Neural cell (in vitro differentiated cells): ENCODE data around the gene GMDS. TPM values are rescaled to one million over a fixed set of nuclear protein-coding genes. Genes with fewer than 3 reads are reported as not detected.

Source experiments
- H2AFZ ChIP-seq: fragments of 200-600, 300-800 bp; sonication (generic), shearing (Covaris generic); 2 replicates; pipeline ENCODE4 v1.6.0; 2014; ENCODE audit warnings: low read depth, mild to moderate bottlenecking, antibody characterized with exemption, low read length, moderate library complexity
- H3F3A ChIP-seq: fragments of 200-600 bp; shearing (Covaris generic); 2 replicates; pipeline ENCODE4 v1.6.1; 2016; ENCODE audit warnings: mild to moderate bottlenecking, moderate library complexity, mixed read lengths, antibody characterized with exemption, low read length; ENCODE audit not compliant: insufficient read depth, poor library complexity, severe bottlenecking
- H3K27ac ChIP-seq: fragments of 200-600, 300-800 bp; sonication (generic), shearing (Covaris generic); 2 replicates; pipeline ENCODE4 v1.5.1; 2014; ENCODE audit warnings: mild to moderate bottlenecking, low read length, moderate library complexity
- H3K27me3 ChIP-seq: fragments of 300-800, 200-600 bp; sonication (generic), shearing (Covaris generic); 2 replicates; pipeline ENCODE4 v1.6.0; 2014; ENCODE audit warnings: mild to moderate bottlenecking, low read depth, low read length, moderate library complexity; ENCODE audit not compliant: insufficient read depth
- H3K36me3 ChIP-seq: fragments of 300-800, 200-600 bp; sonication (generic), shearing (Covaris generic); 2 replicates; pipeline ENCODE4 v1.5.1; 2014; ENCODE audit warnings: mild to moderate bottlenecking, antibody characterized with exemption, low read length, moderate library complexity; ENCODE audit not compliant: insufficient read depth
- H3K4me2 ChIP-seq: fragments of 300-800, 200-600 bp; sonication (generic), shearing (Covaris generic); 2 replicates; pipeline ENCODE4 v1.6.0; 2014; ENCODE audit warnings: mild to moderate bottlenecking, low read length
- H3K4me3 ChIP-seq: fragments of 300-800, 200-600 bp; sonication (generic), shearing (Covaris generic); 2 replicates; pipeline ENCODE4 v1.5.1; 2014; ENCODE audit warnings: mild to moderate bottlenecking, low read length, moderate library complexity
- H3K79me2 ChIP-seq: fragments of 200-600 bp; shearing (Covaris generic); replicated peaks from 2 replicates; pipeline ENCODE4 v1.6.0; 2014; ENCODE audit warnings: mild to moderate bottlenecking, low read length, moderate library complexity; ENCODE audit not compliant: insufficient read depth
- H3K9ac ChIP-seq: fragments of 300-800, 200-600 bp; sonication (generic), shearing (Covaris generic); 2 replicates; pipeline ENCODE4 v1.6.1; 2016; ENCODE audit warnings: mild to moderate bottlenecking, low read length, mixed read lengths
- H3K9me2 ChIP-seq: fragments of 200-600 bp; shearing (Covaris generic); 2 replicates; pipeline ENCODE4 v1.6.1; 2016; ENCODE audit warnings: mild to moderate bottlenecking, low read length, mixed read lengths; ENCODE audit not compliant: insufficient read depth
- H3K9me3 ChIP-seq: fragments of 200-600, 300-800 bp; sonication (generic), shearing (Covaris generic); 2 replicates; pipeline ENCODE4 v1.6.1; 2016; ENCODE audit warnings: mild to moderate bottlenecking, mixed run types, low read length, moderate library complexity, mixed read lengths
- H4K20me1 ChIP-seq: fragments of 200-600 bp; shearing (Covaris generic); 2 replicates; pipeline ENCODE4 v1.6.1; 2016; ENCODE audit warnings: mild to moderate bottlenecking, mixed run types; ENCODE audit not compliant: insufficient read depth
- CTCF ChIP-seq: fragments of 450-650 bp; IDR thresholded peaks from 2 replicates; pipeline ENCODE4 v1.5.1; 2014; ENCODE audit warnings: antibody characterized with exemption, mild to moderate bottlenecking, moderate library complexity; ENCODE audit not compliant: poor library complexity, severe bottlenecking
- EP300 ChIP-seq: fragments of 450-650 bp; conservative IDR thresholded peaks from 2 replicates; pipeline ENCODE4 v1.6.1; 2014; ENCODE audit warnings: antibody characterized with exemption, mild to moderate bottlenecking, moderate library complexity; ENCODE audit not compliant: poor library complexity, severe bottlenecking
- EZH2 ChIP-seq: fragments of 200-600, 300-800 bp; shearing (Covaris generic), sonication (generic); IDR thresholded peaks from 2 replicates; pipeline ENCODE4 v1.6.1; 2014; ENCODE audit warnings: antibody characterized with exemption, low read length, borderline replicate concordance, mild to moderate bottlenecking; ENCODE audit not compliant: insufficient read depth, poor library complexity, severe bottlenecking
- MXI1 ChIP-seq: fragments of 450-650 bp; conservative IDR thresholded peaks from 2 replicates; pipeline ENCODE4 v1.6.1; 2014; ENCODE audit warnings: antibody characterized with exemption, mild to moderate bottlenecking; ENCODE audit not compliant: poor library complexity, severe bottlenecking
- POLR2AphosphoS5 ChIP-seq: IDR thresholded peaks from 2 replicates; pipeline ENCODE4 v1.6.1; 2012
- RAD21 ChIP-seq: fragments of 450-650 bp; conservative IDR thresholded peaks from 2 replicates; pipeline ENCODE4 v1.6.1; 2014; ENCODE audit warnings: antibody characterized with exemption, mild to moderate bottlenecking, moderate library complexity
- SMC3 ChIP-seq: fragments of 450-650 bp; conservative IDR thresholded peaks from 2 replicates; pipeline ENCODE4 v1.6.1; 2014; ENCODE audit warnings: antibody characterized with exemption, mild to moderate bottlenecking, moderate library complexity; ENCODE audit not compliant: poor library complexity
- TAF1 ChIP-seq: IDR thresholded peaks from 2 replicates; pipeline ENCODE4 v1.6.1; 2012; ENCODE audit warnings: low read depth
- polyA plus RNA-seq: library from polyadenylated mRNA; depleted of rRNA; stranded (reverse); fragments of >200 nt; gene quantifications from 2 replicates; pipeline ENCODE4 v1.2.3, GENCODE V29; 2014
- TF ChIP-seq, protein P1 (sequence below): IDR thresholded peaks from 2 replicates; pipeline ENCODE4 v1.6.1; 2012; ENCODE audit warnings: borderline replicate concordance

The GMDS gene
- polyA plus RNA-seq, 1 donor from 2014 or later, result 11.4 TPM

DNA sequence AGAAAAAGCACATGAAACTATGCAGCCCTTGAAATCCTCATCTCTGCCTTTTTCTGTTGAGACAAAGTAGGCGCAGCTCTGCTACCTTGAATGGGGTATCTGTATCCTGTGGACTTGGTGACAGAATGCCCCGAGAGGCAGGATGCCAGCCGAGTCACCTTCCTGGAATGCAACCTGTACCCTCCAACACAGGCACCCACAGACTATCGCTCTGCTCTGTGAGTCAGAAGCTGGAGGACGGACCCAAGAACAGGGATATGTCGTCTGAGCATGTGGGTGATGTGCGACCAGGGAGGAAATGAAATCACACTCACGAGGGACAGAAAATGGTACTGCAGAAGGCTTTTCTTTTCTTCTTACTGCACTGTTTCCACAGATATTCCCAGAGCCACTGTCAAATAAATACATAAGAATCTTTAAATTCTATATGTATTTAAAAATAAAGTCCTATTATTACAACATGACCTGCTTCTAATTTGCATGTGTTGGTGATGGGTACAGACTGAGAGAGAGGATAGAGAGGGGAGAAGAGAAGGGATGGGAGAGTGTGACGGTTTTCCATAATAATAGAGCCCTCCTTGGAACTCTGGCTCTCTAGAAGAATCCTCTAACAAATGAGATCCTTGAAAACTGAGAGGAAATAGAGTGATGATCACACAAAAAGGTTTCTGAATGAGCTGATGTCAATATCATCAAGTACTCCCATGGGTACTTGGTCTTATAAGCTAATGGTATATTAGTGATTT is 327.6 kb downstream of the GMDS start:
- Histone ChIP-seq H4K20me1 (no peaks in the 10 kb centered on the region), H3K27me3 (no peaks in the 10 kb centered on the region), H3K9me3 (no peaks in the 10 kb centered on the region), H3F3A (no peaks in the 10 kb centered on the region), H3K4me3 (no peak overlapping the region), H3K79me2 (no peaks in the 10 kb centered on the region), H2AFZ (no peak overlapping the region), H3K9ac (no peak overlapping the region), H3K9me2 (no peaks in the 10 kb centered on the region), H3K27ac (no peak overlapping the region), H3K4me2 (no peak overlapping the region), H3K36me3 (no peaks in the 10 kb centered on the region)
- TF ChIP-seq SMC3 (no peak), POLR2AphosphoS5 (no peak), RAD21 (no peak), EZH2 (no peak), MXI1 (no peak)
- TF ChIP-seq, protein P1, sequence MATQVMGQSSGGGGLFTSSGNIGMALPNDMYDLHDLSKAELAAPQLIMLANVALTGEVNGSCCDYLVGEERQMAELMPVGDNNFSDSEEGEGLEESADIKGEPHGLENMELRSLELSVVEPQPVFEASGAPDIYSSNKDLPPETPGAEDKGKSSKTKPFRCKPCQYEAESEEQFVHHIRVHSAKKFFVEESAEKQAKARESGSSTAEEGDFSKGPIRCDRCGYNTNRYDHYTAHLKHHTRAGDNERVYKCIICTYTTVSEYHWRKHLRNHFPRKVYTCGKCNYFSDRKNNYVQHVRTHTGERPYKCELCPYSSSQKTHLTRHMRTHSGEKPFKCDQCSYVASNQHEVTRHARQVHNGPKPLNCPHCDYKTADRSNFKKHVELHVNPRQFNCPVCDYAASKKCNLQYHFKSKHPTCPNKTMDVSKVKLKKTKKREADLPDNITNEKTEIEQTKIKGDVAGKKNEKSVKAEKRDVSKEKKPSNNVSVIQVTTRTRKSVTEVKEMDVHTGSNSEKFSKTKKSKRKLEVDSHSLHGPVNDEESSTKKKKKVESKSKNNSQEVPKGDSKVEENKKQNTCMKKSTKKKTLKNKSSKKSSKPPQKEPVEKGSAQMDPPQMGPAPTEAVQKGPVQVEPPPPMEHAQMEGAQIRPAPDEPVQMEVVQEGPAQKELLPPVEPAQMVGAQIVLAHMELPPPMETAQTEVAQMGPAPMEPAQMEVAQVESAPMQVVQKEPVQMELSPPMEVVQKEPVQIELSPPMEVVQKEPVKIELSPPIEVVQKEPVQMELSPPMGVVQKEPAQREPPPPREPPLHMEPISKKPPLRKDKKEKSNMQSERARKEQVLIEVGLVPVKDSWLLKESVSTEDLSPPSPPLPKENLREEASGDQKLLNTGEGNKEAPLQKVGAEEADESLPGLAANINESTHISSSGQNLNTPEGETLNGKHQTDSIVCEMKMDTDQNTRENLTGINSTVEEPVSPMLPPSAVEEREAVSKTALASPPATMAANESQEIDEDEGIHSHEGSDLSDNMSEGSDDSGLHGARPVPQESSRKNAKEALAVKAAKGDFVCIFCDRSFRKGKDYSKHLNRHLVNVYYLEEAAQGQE, result no peak

- H3F3A ChIP-seq, result no peaks in the 10 kb centered on the region
- no peak overlapping the region for H2AFZ ChIP-seq
- H3K4me3 ChIP-seq, result no peak overlapping the region
- H3K27me3 ChIP-seq, result no peaks in the 10 kb centered on the region
- H3K27ac ChIP-seq, result no peak overlapping the region
- no peaks in the 10 kb centered on the region for H4K20me1 ChIP-seq
- H3K9ac ChIP-seq, result no peak overlapping the region
- no peaks in the 10 kb centered on the region for H3K79me2 ChIP-seq
- no peaks in the 10 kb centered on the region for H3K9me2 ChIP-seq
- H3K9me3 ChIP-seq, result no peaks in the 10 kb centered on the region
- no peak overlapping the region for H3K4me2 ChIP-seq
- no peaks in the 10 kb centered on the region for H3K36me3 ChIP-seq
- TF ChIP-seq TAF1 (no peak), RAD21 (no peak), SMC3 (no peak), EP300 (no peak), POLR2AphosphoS5 (no peak), CTCF (no peak), MXI1 (no peak), EZH2 (no peak)
- TF ChIP-seq, protein P1, result no peak
Measured at GRCh38 chr6:1916334-1917070, 328.9 kb downstream of the GMDS start.
